ENCODE data around the gene COL9A3.

COL9A3 gene

DNA sequence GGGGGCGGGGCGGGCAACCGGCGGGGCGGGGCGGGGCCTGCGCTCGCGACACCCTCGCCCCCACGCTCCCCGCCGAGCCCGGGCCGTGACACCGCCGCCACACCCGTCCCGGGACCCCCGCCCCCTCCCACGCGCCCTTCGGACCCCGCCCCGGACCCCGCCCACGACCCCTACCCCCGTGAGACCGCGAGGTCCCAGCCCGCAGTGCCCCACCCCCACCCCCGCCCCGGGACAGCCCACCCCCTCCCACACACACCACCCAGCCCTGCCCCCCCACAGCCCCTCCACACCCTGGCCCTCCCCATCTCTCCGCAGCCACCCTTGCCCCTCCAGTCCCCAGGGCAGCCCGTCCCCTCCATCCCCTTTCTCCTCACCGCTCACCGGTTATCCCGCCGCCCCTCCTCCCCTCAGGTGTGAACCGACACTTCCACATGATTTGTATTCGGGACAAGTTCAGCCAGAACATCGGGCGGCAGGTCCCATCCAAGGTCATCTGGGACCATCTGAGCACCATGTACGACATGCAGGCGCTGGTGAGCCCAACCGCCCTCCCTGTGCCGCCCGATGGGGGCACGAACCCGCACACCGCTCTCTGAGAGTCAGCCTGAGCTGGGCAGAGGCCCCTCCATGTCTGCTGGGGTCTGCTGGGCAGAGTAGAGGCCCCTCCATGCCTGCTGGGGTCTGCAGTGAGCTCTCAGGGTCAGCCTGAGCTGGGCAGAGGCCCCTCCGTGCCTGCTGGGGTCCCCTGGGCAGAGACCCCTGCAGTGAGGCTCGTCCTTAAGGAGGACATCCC is 20.0 kb upstream of the COL9A3 start:
- no peak for DNase-seq (ENCODE audit: extremely low read depth in 1 of 2, low read depth in 1 of 2)

GRCh38 chr20:62797671-62798532 is 18.9 kb upstream of the COL9A3 start:
- DNase-seq (ENCODE audit: extremely low read depth in 1 of 2, low read depth in 1 of 2), result no peak

- DNase-seq (ENCODE audit: extremely low read depth in 1 of 2, low read depth in 1 of 2), result no peak
These were observed 17.8 kb upstream of the COL9A3 start for GRCh38 chr20:62799036-62799435.

GRCh38 chr20:62799459-62799858 is 17.4 kb upstream of the COL9A3 start:
- DNase-seq (ENCODE audit: extremely low read depth in 1 of 2, low read depth in 1 of 2), result no peak

GRCh38 chr20:62799873-62800272 is 17.0 kb upstream of the COL9A3 start:
- DNase-seq (ENCODE audit: extremely low read depth in 1 of 2, low read depth in 1 of 2), result no peak

DNA sequence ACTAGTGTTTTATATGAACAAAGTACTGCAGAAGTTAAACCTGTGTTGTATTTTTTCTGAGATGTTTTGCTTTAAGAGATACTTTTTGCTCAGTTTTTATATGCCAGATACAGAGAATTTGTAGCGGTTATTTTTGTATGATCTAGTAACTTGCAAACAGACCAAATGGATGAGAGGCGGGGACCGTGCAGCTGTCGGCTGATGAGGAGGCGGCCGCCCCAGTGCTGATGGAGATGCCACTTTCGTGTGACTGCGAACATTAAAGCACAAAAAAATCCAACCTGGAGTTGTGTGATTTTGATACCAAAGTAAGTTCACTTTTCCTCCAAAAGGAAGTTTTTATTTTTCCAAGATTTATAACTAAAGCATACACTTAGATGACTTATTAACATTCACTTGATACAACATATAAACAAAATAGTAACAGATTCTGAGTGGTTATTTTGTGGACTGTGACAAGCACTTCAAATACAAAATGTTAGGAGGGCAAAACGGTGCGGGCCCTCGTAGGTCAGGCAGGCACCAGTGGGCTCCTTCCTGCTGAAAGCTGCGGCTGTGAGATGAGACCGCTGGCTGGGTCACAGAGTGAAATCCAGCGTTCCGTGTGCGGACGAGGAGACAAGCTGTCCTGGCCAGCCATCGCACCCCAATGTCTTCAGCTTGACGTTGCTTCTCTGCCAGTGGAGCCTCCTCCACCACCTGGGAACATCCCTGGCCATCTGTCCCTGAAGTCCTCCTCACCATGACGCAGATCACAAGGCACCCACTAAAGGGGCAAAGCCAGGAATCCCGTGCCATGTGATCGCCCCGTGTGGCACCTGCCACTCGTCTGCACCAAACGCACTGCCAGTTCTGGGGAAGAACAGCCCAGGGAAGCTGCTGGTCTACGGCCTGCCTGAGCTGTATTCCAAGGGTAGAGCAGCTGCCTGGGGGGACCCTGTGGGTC is 16.3 kb upstream of the COL9A3 start:
- DNase-seq (ENCODE audit: extremely low read depth in 1 of 2, low read depth in 1 of 2), result no peak

DNA sequence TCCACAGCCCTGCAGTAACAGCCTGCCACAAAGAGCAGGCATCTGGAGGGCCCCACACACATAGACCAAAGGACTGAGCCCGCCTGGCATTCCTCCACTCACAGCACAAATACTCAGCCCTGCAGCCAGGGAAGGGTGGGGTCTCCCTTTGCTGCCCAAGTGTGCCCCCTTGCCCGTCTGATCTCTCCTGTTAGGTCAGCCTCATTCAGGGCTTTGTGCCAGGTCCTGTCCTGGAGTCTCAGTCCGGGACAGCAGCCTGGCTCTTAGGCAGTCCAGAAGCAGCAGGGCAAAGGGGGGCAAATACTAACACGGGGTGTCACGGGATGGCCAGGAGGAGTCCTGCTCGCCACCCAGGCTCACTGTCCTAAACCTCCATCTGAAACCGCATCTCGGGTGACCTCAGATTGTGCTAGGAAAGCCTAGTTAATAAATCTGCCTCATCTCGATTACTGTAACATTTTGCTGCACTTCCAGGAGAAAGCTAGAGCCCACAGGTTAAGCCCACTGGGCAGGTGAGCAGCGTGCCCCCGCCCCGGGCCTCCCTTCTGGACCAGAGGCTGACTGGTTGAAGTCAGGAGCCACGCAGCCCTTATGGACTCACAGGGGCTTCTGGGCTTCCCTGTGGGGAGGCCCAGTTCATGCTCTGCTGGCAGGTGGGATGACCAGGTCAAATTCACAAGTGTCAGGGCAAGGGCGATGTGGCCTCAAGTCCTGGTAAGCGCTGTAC is 15.4 kb upstream of the COL9A3 start:
- DNase-seq (ENCODE audit: extremely low read depth in 1 of 2, low read depth in 1 of 2), result no peak

GRCh38 chr20:62802026-62802712 is 14.7 kb upstream of the COL9A3 start:
- DNase-seq (ENCODE audit: extremely low read depth in 1 of 2, low read depth in 1 of 2), result no peak

- no peak for DNase-seq (ENCODE audit: extremely low read depth in 1 of 2, low read depth in 1 of 2)
These were observed 12.7 kb upstream of the COL9A3 start for GRCh38 chr20:62804021-62804626.

- peak in 1 of 2 donors; percentile 62 for DNase-seq (ENCODE audit: extremely low read depth in 1 of 2, low read depth in 1 of 2)
These were observed 12.2 kb upstream of the COL9A3 start, which contains the start of gene OGFR for GRCh38 chr20:62804627-62805154. Gene OGFR (plus strand): TSS chr20:62804835. CDS start chr20:62804860, 25 bp downstream.

DNA sequence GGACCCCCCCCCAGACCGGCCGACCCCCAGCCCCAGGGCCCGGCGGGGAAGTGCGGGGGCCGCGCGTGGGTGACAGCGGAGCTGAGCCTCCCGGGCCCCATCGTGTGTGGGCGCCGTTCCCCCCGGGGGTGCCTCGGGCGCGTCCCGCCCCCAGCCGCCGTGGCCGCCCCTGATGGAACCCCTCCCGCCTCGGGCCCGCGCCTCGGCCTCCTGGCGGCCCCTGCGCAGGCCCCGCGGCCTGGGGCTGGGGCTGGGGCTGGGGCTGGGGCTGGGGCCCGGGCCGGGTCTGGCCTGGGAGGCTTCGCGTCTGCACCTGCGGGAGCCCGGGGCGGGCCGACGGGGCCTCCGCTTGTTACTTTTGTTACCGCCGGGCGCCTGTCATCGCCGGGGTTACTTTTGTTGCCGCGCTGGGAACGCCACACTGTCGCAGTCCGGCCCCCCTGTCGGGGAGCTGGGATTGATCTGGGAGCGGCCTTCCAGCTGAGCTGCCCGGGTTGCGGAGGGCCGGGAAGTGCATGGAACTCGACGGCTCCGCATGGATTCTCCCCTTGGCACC is 11.6 kb upstream of the COL9A3 start:
- DNase-seq (ENCODE audit: extremely low read depth in 1 of 2, low read depth in 1 of 2), result no peak

- DNase-seq (ENCODE audit: extremely low read depth in 1 of 2, low read depth in 1 of 2), result no peak
These were observed 11.0 kb upstream of the COL9A3 start for GRCh38 chr20:62805711-62806382.

GRCh38 chr20:62806383-62807050 is 10.3 kb upstream of the COL9A3 start:
- no peak for DNase-seq (ENCODE audit: extremely low read depth in 1 of 2, low read depth in 1 of 2)

- DNase-seq (ENCODE audit: extremely low read depth in 1 of 2, low read depth in 1 of 2), result no peak
These were observed 9.2 kb upstream of the COL9A3 start for GRCh38 chr20:62807444-62808210.

DNA sequence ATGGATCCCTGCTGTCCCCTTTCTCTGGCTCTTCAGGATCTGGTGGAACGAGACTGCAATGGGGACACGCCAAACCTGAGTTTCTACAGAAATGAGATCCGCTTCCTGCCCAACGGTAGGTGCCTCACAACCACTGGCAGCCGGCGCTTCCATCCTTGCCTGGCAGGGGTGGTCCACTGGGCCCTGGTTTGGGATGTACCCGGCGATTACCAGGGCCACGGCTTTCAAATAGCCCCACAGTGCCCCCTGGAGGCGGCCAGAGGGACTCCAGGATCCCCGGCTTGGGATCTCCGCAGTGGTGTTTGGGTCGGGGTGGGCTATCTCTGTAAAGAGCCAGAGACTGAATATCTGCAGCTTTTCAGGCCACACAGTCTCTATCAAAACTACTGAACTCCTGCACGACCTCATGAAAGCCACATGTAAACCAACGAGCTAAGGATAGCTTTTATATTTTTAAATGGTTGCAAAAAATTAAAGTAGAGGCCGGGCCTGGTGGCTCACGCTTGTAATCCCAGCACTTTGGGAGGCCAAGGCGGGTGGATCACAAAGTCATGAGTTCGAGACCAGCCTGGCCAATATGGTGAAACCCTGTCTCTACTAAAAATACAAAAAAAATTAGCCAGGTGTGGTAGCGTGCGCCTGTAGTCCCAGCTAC is 8.5 kb upstream of the COL9A3 start:
- DNase-seq (ENCODE audit: extremely low read depth in 1 of 2, low read depth in 1 of 2), result peak; percentile 52 to 72
